ENCODE results near the gene ZNF883.

Gene ZNF883

DNA sequence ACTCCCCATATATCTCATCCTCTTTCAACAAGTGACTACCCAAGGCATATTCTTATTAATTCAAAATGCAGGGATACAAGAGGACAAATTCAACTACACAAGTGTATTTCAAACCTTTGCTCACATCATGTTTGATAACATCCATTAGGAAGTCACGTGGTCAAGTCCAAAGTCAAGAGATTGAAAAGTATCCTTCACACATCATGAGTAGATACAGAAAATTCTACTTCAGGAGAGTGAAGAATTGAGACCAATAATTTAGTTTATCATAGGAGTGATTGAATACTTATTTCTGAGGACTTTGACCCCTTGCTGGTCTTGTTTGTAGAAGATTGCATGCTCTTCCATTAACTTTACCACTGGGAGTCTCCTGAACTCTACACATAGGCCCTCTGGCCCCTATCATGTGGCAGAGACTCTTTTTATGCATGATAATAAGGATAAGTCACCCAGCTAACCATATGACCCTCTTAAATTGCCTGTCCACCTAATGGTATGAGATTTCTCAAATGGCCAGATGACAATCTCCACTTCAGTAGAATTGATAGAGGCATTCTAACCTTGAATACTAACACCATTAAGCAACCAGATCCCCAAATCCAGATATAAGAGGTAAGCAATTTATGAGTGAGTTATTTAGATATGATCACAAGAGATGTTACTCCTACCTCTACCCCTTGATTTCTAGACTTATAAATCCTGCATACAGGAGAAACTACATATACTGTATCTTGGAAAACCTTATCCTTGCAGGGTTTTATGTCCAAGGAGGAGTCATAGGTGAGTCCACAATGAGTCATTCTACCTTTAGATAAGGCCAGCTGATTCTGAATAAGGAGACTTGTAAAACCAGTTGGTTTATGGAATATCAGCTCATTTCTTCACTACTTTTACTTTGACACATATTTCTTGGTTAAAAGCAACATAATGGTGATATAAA is 94.7 kb downstream of the ZNF883 start:
- DNase-seq = no peak

DNA sequence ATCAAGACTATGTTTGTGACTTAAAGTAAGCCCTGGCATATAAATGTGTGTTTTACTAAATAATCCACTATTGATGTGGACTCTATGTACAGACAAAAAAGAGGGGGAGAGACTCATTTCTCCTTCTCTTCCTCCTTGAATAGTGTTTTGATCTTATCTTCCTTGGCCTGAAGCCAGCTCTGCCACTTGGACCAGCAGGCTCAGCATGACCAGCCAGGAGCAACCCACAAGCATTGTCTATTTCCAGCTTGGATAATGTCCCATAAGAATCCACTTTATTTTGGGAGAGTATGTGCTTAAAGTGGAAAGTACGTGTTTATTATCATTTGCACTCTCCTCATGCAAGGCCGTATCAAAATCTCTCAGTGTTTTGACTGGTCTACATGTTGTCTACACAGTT is 97.5 kb downstream of the ZNF883 start:
- peak; percentile 24 for DNase-seq

DNA sequence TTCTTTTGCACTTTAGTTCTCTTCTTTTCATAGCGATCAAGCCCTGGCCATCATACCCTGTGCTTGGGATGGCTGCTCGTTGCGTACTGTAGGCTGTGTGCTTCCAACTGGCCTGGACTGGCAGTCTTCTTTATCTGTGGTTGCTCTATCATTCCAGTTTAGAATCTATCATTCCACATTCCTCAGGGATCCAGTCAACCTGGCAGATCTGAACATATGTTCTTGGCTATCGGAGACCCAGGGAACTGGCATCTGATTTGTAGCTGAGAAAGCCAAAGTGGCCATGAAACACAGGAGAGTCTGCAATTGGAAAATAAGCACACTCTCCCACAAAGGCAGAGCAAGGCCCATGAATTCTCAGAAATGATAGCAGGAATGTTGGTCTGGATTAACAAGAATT is 98.7 kb downstream of the ZNF883 start:
- no peak for DNase-seq

DNA sequence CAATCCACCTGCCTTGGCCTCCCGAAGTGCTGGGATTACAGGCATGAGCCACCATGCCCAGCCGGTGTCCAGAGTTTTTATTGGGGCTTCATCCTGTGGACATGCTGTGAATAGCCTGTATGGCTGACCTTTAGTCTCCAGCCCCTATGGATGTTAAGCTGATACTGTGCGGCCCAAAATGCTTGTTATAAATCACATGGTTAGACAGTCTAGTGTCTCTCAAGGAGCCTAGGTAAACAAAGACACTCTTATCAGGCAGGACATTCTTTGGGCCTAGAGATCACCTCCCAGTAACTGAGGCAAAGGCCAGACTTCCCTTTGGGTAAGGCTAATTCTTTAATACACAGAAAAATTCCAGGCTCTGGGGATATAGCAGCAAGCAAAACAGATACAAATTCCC is 99.4 kb downstream of the ZNF883 start:
- no peak for DNase-seq

DNA sequence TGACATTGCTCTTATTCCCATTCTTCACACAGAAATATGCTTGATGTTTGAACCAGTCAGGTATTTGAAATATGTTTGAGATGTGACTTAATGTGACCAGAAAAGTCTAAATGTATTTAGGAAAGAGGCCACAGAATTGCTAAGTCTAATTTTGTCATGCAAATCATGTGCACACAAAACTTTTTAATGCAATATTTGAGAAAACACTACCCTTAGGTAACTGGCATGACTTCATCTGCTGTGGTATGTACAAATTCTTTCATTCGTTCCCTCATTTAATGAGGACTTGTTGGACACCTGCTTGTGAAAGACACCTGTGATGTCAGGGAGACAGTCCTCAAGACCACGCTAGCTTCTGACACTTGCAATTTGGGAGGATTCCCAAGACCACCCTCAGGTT is 100.3 kb downstream of the ZNF883 start:
- no peak for DNase-seq
